GM06990 (cell line): ENCODE measurements around the gene RCAN3.

Experiments
- DNase-seq: peaks from one replicate; pipeline ENCODE4 v3.0.0-alpha.2; 2011; ENCODE audit not compliant: insufficient read length; ENCODE audit errors: extremely low read depth
- H3K27me3 ChIP-seq: replicated peaks from 2 replicates; pipeline ENCODE4 v1.6.0; 2011; ENCODE audit warnings: low read length; ENCODE audit not compliant: control insufficient read depth, insufficient read depth
- H3K36me3 ChIP-seq: 2 replicates; pipeline ENCODE4 v1.5.1; 2011; ENCODE audit warnings: low read length; ENCODE audit not compliant: control insufficient read depth, insufficient read depth
- H3K4me3 ChIP-seq: replicated peaks from 2 replicates; pipeline ENCODE4 v1.5.1; 2011; ENCODE audit warnings: low read depth, mild to moderate bottlenecking, control low read depth, low read length
- TF ChIP-seq, protein P1 (sequence below): IDR thresholded peaks from 2 replicates; pipeline ENCODE4 v1.5.1; 2011; ENCODE audit warnings: low read length, control low read depth, mild to moderate bottlenecking, inconsistent platforms; ENCODE audit not compliant: insufficient read depth, poor library complexity, severe bottlenecking

RCAN3 gene

DNA sequence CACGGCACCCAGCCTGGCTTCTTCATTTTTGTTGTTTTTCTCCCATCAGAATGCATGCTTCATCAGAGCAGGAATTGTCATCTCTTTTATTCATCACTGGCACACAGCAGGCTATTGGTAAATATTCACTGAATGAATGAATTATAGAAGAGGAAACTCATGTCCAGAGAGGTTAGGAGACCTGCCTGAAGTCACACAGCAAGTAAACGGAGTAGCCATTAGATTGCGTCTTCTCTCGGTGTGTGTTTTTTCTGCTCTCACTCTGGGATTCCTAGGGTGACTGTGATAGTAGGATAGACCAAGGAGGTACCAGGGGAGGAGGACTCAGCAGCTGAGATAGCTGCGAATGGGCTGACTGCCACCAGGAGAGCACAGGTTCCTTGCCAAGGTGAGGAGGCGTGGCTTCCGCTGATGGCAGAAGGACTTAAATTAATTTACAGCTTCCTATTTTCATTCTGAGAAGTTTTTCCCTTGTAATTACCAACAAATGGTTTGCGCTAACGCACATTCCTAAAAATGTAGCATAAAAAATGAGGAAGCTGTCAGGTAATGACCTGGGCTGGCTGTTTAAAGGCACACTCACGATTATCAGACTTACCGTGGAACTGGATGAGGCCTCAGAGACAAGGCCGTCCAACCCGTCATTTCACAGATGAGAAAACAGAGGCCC lies 48.8 kb downstream of the RCAN3 start:
- Histone ChIP-seq H3K4me3 (no peak overlapping the region), H3K36me3 (no peaks in the 10 kb centered on the region), H3K27me3 (peaks cover 1% of the 10 kb centered on the region; the same call in 1 of the 2 replicates)
- DNase-seq = no peak
- TF ChIP-seq, protein P1, sequence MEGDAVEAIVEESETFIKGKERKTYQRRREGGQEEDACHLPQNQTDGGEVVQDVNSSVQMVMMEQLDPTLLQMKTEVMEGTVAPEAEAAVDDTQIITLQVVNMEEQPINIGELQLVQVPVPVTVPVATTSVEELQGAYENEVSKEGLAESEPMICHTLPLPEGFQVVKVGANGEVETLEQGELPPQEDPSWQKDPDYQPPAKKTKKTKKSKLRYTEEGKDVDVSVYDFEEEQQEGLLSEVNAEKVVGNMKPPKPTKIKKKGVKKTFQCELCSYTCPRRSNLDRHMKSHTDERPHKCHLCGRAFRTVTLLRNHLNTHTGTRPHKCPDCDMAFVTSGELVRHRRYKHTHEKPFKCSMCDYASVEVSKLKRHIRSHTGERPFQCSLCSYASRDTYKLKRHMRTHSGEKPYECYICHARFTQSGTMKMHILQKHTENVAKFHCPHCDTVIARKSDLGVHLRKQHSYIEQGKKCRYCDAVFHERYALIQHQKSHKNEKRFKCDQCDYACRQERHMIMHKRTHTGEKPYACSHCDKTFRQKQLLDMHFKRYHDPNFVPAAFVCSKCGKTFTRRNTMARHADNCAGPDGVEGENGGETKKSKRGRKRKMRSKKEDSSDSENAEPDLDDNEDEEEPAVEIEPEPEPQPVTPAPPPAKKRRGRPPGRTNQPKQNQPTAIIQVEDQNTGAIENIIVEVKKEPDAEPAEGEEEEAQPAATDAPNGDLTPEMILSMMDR = no peak

DNA sequence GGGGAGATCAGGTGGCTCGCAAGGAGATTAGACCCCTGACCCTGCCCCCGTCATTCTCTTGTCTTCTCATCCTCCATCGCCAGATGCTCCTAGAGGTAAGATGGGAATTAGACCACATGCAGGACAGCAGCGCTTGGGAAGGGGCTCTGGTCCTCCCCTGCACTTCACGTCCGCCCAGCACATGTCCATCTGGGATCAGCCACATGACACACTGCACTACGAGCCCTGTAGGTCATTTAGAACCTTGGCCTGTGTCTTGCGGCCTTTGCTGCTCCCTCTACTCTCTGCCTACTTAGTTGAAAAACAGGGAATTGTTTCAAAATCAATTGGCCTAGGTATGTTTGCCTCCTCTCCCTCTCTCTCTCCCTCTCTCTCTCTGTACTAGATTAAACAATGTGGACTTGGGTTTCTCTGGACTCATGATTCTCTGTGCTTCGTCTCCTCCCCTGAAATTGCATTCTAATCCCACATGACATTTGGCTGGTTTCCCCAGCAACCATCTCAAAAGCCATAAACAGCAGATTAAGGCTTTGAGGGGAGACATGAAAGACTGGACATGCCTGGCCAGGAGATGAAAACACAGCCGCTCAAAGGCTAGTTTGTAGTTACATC lies 49.4 kb downstream of the RCAN3 start:
- TF ChIP-seq, protein P1 = no peak
- H3K27me3 ChIP-seq = peaks cover 1% of the 10 kb centered on the region
- no peak for DNase-seq

DNA sequence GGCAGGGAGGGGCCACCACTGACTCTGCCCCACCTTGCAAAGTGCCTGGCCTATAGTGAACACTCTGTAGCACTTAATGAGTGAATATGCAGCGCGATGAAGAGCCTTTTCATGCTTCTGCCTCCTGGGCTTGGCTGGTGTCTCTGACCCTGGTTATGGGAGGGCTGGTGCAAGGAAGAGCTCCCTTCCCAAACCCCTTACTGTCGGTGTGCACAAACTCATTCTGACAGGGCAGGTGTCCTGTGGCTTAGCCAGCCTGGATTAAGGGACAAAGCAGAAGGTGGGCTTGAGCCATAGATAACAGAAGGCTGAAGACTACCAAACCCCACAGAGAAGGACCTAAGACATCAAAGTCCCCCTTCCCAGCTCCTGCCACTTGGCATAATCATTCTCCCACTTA lies 51.3 kb downstream of the RCAN3 start:
- no peak overlapping the region for H3K4me3 ChIP-seq
- DNase-seq = no peak
- H3K27me3 ChIP-seq = peaks cover 2% of the 10 kb centered on the region
- TF ChIP-seq, protein P1 = no peak
- H3K36me3 ChIP-seq = no peaks in the 10 kb centered on the region

More for the DNA sequence above, 49.4 kb downstream of the RCAN3 start:
- Histone ChIP-seq H3K4me3 (no peak overlapping the region), H3K36me3 (no peaks in the 10 kb centered on the region)

DNA sequence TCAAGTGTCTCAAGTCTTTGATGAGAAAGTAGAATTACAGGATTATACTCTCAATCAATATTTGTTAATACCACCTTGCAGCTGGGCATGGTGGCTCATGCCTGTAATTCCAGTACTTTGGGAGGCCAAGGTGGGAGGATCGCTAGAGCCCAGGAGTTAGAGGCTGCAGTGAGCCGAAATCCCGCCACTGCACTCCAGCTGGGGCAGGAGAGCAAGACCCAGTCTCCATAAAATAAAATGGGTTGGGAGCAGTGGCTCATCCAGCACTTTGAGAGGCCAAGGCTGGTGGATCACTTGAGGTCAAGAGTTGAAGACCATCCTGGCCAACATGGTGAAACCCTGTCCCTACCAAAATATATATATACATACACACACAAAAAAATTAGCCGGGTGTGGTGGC lies 52.1 kb downstream of the RCAN3 start:
- Histone ChIP-seq H3K36me3 (no peaks in the 10 kb centered on the region), H3K27me3 (peaks cover 2% of the 10 kb centered on the region), H3K4me3 (no peak overlapping the region)
- DNase-seq = no peak
- TF ChIP-seq, protein P1 = no peak

DNA sequence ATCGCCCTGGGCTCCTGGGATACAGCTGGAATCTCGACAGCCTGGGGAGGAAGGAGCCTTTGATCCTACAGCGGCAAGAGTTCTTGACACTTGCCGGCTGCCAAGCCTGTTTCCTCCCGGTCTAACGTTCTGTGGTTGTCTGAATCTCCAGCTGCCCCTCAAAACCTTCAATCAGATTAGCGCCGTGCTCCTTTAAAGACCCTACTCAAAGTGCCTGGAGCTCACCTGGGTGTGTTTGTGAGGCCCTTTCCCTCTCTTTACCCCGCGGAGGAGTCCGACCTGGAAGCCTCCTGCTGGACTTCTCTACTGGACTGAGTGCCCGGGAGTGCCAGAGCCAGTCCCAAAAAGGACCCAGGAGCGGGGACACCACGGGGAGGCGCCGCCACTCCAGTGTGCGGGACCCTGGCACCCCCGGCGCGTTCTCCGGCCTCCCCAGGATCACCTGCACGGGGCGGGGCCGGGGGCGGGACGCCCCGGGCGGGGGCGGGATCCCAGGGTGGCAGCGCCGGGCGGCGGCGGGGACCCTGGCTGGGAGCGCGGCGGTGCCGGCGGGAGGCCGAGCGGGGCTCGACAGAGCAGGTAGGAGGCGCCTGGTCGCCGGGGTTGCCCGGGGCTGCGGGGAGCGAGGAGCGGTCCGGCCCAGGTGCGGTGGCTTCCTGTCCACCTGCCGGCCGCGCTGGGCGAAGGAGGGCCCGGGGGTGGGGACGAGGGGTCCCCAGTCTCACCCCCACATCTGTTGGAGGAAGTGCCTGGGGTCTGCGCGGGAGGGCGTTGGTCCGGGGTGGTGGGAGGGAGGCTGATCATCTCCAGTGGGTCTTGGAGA lies 53.2 kb downstream of the RCAN3 start, which contains the start of gene NCMAP:
Gene NCMAP (plus strand): TSS at position 497 of the 823 bp plus-strand sequence. CDS start 39,344 bp downstream, outside the sequence.
- H3K27me3 ChIP-seq = peaks cover 2% of the 10 kb centered on the region
- TF ChIP-seq, protein P1 = no peak
- H3K36me3 ChIP-seq = no peaks in the 10 kb centered on the region
- H3K4me3 ChIP-seq = no peak within 1 kb of the TSS
- DNase-seq = no peak
